ENCODE results near the gene MAB21L4.

Gene MAB21L4

GRCh38 chr2:240892925-240893324 lies 3.0 kb downstream of the MAB21L4 start:
- Histone ChIP-seq H3K4me2 (no peak overlapping the region), H3K79me2 (ENCODE audit: insufficient read depth, low read depth) (no peaks in the 10 kb centered on the region), H3K4me3 (IDR thresholded peaks at IDR 0.05; ENCODE audit: insufficient read depth, low read depth, low read length) (no peak overlapping the region), H3K9ac (no peak overlapping the region), H2AFZ (ENCODE audit: low read depth) (no peak overlapping the region), H4K20me1 (ENCODE audit: insufficient read depth) (no peaks in the 10 kb centered on the region), H3K4me1 (ENCODE audit: low read depth, poor library complexity, severe bottlenecking) (no peaks in the 10 kb centered on the region), H3K36me3 (ENCODE audit: insufficient read depth) (no peaks in the 10 kb centered on the region), H3K27me3 (ENCODE audit: insufficient read depth, low read depth) (peaks cover 6% of the 10 kb centered on the region; the same call in 1 of the 2 replicates), H3K27ac (no peak overlapping the region)
- no peak for TF ChIP-seq CTCF (conservative IDR thresholded peaks at IDR 0.05; ENCODE audit: low read depth, low read length)

GRCh38 chr2:240892356-240892755 lies 3.6 kb downstream of the MAB21L4 start:
- no peak overlapping the region for H3K4me2 ChIP-seq
- H3K4me3 ChIP-seq (IDR thresholded peaks at IDR 0.05; ENCODE audit: insufficient read depth, low read depth, low read length): no peak overlapping the region
- no peaks in the 10 kb centered on the region for H3K36me3 ChIP-seq (ENCODE audit: insufficient read depth)
- H3K27me3 ChIP-seq (ENCODE audit: insufficient read depth, low read depth): peaks cover 6% of the 10 kb centered on the region; the same call in 1 of the 2 replicates
- H3K79me2 ChIP-seq (ENCODE audit: insufficient read depth, low read depth): no peaks in the 10 kb centered on the region
- H2AFZ ChIP-seq (ENCODE audit: low read depth): no peak overlapping the region
- no peaks in the 10 kb centered on the region for H4K20me1 ChIP-seq (ENCODE audit: insufficient read depth)
- H3K27ac ChIP-seq: no peak overlapping the region
- H3K4me1 ChIP-seq (ENCODE audit: low read depth, poor library complexity, severe bottlenecking): no peaks in the 10 kb centered on the region
- no peak overlapping the region for H3K9ac ChIP-seq
- TF ChIP-seq CTCF (conservative IDR thresholded peaks at IDR 0.05; ENCODE audit: low read depth, low read length): no peak

GRCh38 chr2:240891492-240892340 lies 4.2 kb downstream of the MAB21L4 start:
- Histone ChIP-seq H3K36me3 (ENCODE audit: insufficient read depth) (no peaks in the 10 kb centered on the region), H3K4me3 (IDR thresholded peaks at IDR 0.05; ENCODE audit: insufficient read depth, low read depth, low read length) (no peak overlapping the region), H3K4me1 (ENCODE audit: low read depth, poor library complexity, severe bottlenecking) (no peaks in the 10 kb centered on the region), H3K4me2 (no peak overlapping the region), H3K27me3 (ENCODE audit: insufficient read depth, low read depth) (peaks cover 3% of the 10 kb centered on the region; the same call in 1 of the 2 replicates), H3K27ac (no peak overlapping the region), H3K79me2 (ENCODE audit: insufficient read depth, low read depth) (no peaks in the 10 kb centered on the region), H4K20me1 (ENCODE audit: insufficient read depth) (no peaks in the 10 kb centered on the region), H2AFZ (ENCODE audit: low read depth) (no peak overlapping the region), H3K9ac (no peak overlapping the region)
- no peak for TF ChIP-seq CTCF (conservative IDR thresholded peaks at IDR 0.05; ENCODE audit: low read depth, low read length)

- Histone ChIP-seq H3K4me2 (no peak overlapping the region), H3K36me3 (ENCODE audit: insufficient read depth) (no peaks in the 10 kb centered on the region), H3K27me3 (ENCODE audit: insufficient read depth, low read depth) (peaks cover 3% of the 10 kb centered on the region; the same call in 1 of the 2 replicates), H3K4me1 (ENCODE audit: low read depth, poor library complexity, severe bottlenecking) (no peaks in the 10 kb centered on the region), H3K79me2 (ENCODE audit: insufficient read depth, low read depth) (no peaks in the 10 kb centered on the region), H4K20me1 (ENCODE audit: insufficient read depth) (no peaks in the 10 kb centered on the region), H3K9ac (no peak overlapping the region), H3K27ac (no peak overlapping the region), H2AFZ (ENCODE audit: low read depth) (no peak overlapping the region), H3K4me3 (IDR thresholded peaks at IDR 0.05; ENCODE audit: insufficient read depth, low read depth, low read length) (no peak overlapping the region)
- TF ChIP-seq CTCF (conservative IDR thresholded peaks at IDR 0.05; ENCODE audit: low read depth, low read length): no peak
Observed at GRCh38 chr2:240890691-240891090, 5.3 kb downstream of the MAB21L4 start.

Data from KMS-11 (cell line).